Parathyroid adenoma (tissue), 2 donors: Measurements from ENCODE around the gene CCDC171.

Experiments
- H2AFZ ChIP-seq: fragments of 300-600 bp; sonication (generic); one replicate; pipeline ENCODE4 v1.7.0; 2017; ENCODE audit warnings: antibody characterized with exemption, mild to moderate bottlenecking
- H3K27ac ChIP-seq: fragments of 300-600 bp; sonication (generic); one replicate; pipeline ENCODE4 v1.7.0; 2017
- H3K27me3 ChIP-seq: fragments of 300-600 bp; sonication (generic); one replicate; pipeline ENCODE4 v1.7.0; 2017; ENCODE audit warnings: low read length; ENCODE audit not compliant: control insufficient read depth, insufficient read depth
- H3K36me3 ChIP-seq: fragments of 300-600 bp; sonication (generic); one replicate; pipeline ENCODE4 v1.7.0; 2017; ENCODE audit warnings: low read length; ENCODE audit not compliant: control insufficient read depth, insufficient read depth
- H3K4me1 ChIP-seq: fragments of 300-600 bp; sonication (generic); one replicate; pipeline ENCODE4 v1.7.0; 2017; ENCODE audit warnings: control low read depth
- H3K4me2 ChIP-seq: fragments of 300-600 bp; sonication (generic); one replicate; pipeline ENCODE4 v1.7.0; 2017; ENCODE audit warnings: low read length
- H3K4me3 ChIP-seq: fragments of 300-600 bp; sonication (generic); one replicate; pipeline ENCODE4 v1.7.0; 2017; ENCODE audit warnings: low read depth, low read length
- H3K79me2 ChIP-seq: fragments of 300-600 bp; sonication (generic); one replicate; pipeline ENCODE4 v1.7.0; 2017; ENCODE audit warnings: control low read depth
- H3K9ac ChIP-seq: fragments of 300-600 bp; sonication (generic); one replicate; pipeline ENCODE4 v1.7.0; 2017; ENCODE audit warnings: mild to moderate bottlenecking
- H3K9me3 ChIP-seq: fragments of 300-600 bp; sonication (generic); one replicate; pipeline ENCODE4 v1.7.0; 2017; ENCODE audit warnings: low read length; ENCODE audit not compliant: control insufficient read depth
- TF ChIP-seq, protein P1 (sequence below): fragments of 300-600 bp; sonication (generic); IDR thresholded peaks from one replicate; pipeline ENCODE4 v1.7.0; 2017; ENCODE audit warnings: antibody characterized with exemption, mild to moderate bottlenecking
- donor health status: primary hyperparathyroidism.

CCDC171 gene

DNA sequence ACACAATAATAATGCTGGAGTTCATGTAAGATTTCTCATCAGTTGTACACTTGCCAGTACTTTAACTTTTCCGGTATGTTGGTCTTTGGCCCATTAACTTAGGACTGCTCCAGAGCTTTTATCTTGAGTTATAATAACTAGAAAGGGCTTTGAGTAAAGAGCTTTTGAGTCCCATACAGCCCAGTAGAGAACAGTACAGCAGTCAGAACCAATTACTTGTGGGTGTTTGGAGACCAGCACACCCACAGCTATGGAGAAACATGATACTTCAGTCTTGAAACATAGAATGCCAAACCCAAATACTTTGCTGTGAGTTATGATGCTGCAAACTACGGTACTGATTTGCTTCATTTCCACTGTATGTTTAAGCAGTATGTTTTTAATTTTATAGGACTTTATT lies 374.3 kb downstream of the CCDC171 start:
- no peak overlapping the region for H3K27ac ChIP-seq
- no peaks in the 10 kb centered on the region for H3K36me3 ChIP-seq
- no peaks in the 10 kb centered on the region for H3K9me3 ChIP-seq
- no peak overlapping the region for H3K4me3 ChIP-seq
- no peak overlapping the region for H3K9ac ChIP-seq
- TF ChIP-seq, protein P1, sequence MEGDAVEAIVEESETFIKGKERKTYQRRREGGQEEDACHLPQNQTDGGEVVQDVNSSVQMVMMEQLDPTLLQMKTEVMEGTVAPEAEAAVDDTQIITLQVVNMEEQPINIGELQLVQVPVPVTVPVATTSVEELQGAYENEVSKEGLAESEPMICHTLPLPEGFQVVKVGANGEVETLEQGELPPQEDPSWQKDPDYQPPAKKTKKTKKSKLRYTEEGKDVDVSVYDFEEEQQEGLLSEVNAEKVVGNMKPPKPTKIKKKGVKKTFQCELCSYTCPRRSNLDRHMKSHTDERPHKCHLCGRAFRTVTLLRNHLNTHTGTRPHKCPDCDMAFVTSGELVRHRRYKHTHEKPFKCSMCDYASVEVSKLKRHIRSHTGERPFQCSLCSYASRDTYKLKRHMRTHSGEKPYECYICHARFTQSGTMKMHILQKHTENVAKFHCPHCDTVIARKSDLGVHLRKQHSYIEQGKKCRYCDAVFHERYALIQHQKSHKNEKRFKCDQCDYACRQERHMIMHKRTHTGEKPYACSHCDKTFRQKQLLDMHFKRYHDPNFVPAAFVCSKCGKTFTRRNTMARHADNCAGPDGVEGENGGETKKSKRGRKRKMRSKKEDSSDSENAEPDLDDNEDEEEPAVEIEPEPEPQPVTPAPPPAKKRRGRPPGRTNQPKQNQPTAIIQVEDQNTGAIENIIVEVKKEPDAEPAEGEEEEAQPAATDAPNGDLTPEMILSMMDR = no peak
- no peak overlapping the region for H3K4me2 ChIP-seq
- H3K4me1 ChIP-seq = no peaks in the 10 kb centered on the region
- no peaks in the 10 kb centered on the region for H3K79me2 ChIP-seq
- H3K27me3 ChIP-seq = no peaks in the 10 kb centered on the region
- H2AFZ ChIP-seq = no peak overlapping the region

DNA sequence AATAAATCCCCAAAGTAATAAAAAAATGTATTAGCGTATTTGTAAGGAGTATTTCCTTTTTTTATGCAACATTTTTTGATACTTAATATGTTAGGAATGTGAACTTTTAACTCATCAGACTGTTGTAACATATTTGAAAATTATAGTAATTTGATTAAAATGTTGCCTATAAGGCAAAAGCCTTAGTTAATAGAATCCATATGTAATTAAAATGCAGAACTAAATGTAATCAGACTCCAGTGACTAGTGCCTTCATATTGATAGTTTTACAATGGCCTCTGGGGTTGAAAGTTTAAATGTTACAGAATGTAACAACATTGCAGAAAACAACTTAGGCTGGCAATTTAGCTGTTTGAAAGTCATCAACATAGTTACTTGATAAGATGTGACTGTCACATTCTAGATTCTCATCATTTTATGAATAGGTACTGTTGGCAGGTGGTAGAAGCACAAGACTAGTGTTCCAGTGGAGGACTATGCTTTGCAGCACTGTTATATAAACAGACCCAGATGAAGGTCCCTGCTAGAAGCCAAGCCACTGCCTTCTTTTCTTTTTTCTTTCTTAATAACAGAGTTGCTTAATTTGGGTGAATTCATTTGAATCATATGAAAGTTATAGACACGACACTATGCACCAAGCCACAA lies 382.9 kb downstream of the CCDC171 start:
- Histone ChIP-seq H3K4me2 (no peak overlapping the region), H3K36me3 (no peaks in the 10 kb centered on the region), H2AFZ (no peak overlapping the region), H3K27me3 (no peaks in the 10 kb centered on the region), H3K79me2 (no peaks in the 10 kb centered on the region), H3K9me3 (no peaks in the 10 kb centered on the region), H3K27ac (no peak overlapping the region), H3K4me1 (no peaks in the 10 kb centered on the region), H3K9ac (no peak overlapping the region), H3K4me3 (no peak overlapping the region)
- TF ChIP-seq, protein P1 = no peak

DNA sequence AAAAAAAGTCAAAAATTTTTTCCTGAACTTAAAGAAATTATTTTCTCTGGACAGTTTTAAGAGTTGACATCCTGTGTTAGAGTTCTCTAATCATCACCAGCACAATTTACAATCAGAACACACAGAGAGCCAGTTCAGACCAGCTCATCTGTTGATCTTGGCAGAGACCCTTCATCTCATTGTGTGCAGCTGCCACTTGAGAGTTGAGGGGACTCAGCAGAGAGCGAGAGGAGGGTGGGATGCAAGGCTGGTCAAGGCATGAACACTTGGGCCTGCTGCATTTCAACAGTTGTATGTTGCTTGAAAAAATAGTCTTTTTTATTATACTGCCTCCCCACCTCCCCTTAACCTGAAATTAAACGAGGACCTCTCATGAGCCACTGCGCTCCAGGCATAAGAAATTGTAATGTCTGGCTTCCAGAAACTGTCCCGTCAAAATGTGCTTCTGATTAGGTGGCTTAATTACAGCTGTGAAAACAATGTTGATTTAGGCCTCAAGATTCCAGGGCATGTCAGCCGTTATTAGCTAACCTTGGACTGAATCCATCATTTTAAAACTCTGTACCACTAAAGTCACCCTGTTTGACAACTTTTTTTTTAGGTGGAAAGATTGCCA lies 383.6 kb downstream of the CCDC171 start:
- Histone ChIP-seq H2AFZ (no peak overlapping the region), H3K9ac (no peak overlapping the region), H3K36me3 (no peaks in the 10 kb centered on the region), H3K79me2 (no peaks in the 10 kb centered on the region), H3K4me3 (no peak overlapping the region), H3K4me1 (no peaks in the 10 kb centered on the region), H3K27ac (no peak overlapping the region), H3K27me3 (no peaks in the 10 kb centered on the region), H3K9me3 (no peaks in the 10 kb centered on the region), H3K4me2 (no peak overlapping the region)
- TF ChIP-seq, protein P1 = no peak

DNA sequence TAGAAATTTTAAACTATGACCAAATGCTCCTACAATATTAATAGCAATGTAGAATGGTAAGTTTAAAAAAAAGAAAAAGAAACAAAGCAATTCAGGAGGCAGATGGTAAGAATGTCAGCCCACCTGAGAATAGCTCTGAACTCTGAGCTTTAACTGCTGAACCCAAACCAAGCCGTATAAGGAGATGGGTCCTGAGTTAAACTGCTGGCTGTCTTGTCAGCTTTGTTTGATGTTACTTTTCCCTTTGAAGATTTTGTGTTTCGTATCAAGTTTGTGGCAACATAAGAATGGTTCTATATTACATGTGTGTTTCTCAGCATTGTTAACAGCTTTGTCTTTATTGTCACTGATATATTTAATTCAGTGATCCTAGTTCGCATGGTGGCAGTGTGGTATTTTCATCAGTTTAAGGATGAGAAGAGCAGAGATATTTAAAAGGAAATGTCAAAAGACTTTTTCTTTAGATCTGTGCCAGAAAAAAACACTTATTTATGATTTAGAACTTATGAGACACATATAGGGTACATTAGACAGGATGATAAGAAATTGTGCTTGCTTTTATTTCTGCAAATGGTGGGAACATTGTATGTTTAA lies 390.1 kb downstream of the CCDC171 start:
- no peak overlapping the region for H3K9ac ChIP-seq
- no peak overlapping the region for H3K4me2 ChIP-seq
- H3K36me3 ChIP-seq = no peaks in the 10 kb centered on the region
- TF ChIP-seq, protein P1 = no peak
- no peak overlapping the region for H3K4me3 ChIP-seq
- no peak overlapping the region for H2AFZ ChIP-seq
- H3K9me3 ChIP-seq = no peaks in the 10 kb centered on the region
- H3K27me3 ChIP-seq = no peaks in the 10 kb centered on the region
- H3K79me2 ChIP-seq = no peaks in the 10 kb centered on the region
- H3K27ac ChIP-seq = no peak overlapping the region
- no peaks in the 10 kb centered on the region for H3K4me1 ChIP-seq
